Naive B cell (primary cell): Measurements from ENCODE around the gene RTN4R. TPM values are rescaled to one million over a fixed set of nuclear protein-coding genes. Genes with fewer than 3 reads are reported as not detected.

Source experiments
- ATAC-seq, 2 donors: fragments of 150-1000 bp; cut with Tn5 transposase; 2 replicates each; pipeline ENCODE4 v1.10.0; 2021; ENCODE audit warnings: low read depth in 2 of 2, mild to moderate bottlenecking in 2 of 2, moderate library complexity in 2 of 2
- DNase-seq: peaks from one replicate; pipeline ENCODE4 v3.0.0; 2022
- H3K27ac Mint-ChIP-seq, 6 donors: one replicate each; pipeline ENCODE4 v1.8.0; 2020 to 2022; ENCODE audit warnings: mild to moderate bottlenecking in 6 of 6, mixed read lengths in 6 of 6, moderate library complexity in 5 of 6, inconsistent platforms in 2 of 6
- H3K27me3 Mint-ChIP-seq, 3 donors: one replicate each; pipeline ENCODE4 v1.8.0; 2021 to 2022; ENCODE audit warnings: mixed read lengths in 3 of 3, mild to moderate bottlenecking in 1 of 3
- H3K36me3 Mint-ChIP-seq, 2 donors: one replicate each; pipeline ENCODE4 v1.8.0; 2020 to 2022; ENCODE audit warnings: mixed read lengths in 2 of 2, inconsistent platforms in 1 of 2, mild to moderate bottlenecking in 1 of 2
- H3K4me1 Mint-ChIP-seq, 3 donors: one replicate each; pipeline ENCODE4 v1.8.0; 2020 to 2022; ENCODE audit warnings: mixed read lengths in 3 of 3, inconsistent platforms in 1 of 3, mild to moderate bottlenecking in 1 of 3, moderate library complexity in 1 of 3
- H3K4me3 Mint-ChIP-seq, 8 donors: one replicate each; pipeline ENCODE4 v1.8.0; 2020 to 2022; ENCODE audit warnings: mild to moderate bottlenecking in 8 of 8, mixed read lengths in 8 of 8, moderate library complexity in 8 of 8, inconsistent platforms in 2 of 8
- H3K9me3 Mint-ChIP-seq, 7 donors: one replicate each; pipeline ENCODE4 v1.8.0; 2020 to 2022; ENCODE audit warnings: mixed read lengths in 7 of 7, mild to moderate bottlenecking in 5 of 7, inconsistent platforms in 2 of 7, moderate library complexity in 1 of 7
- polyA plus RNA-seq, 6 donors: library from polyadenylated mRNA; unstranded; fragments of 300-500 nt; fragmentation: Illumina TruSeq; gene quantifications; one replicate each; pipeline ENCODE4 v1.2.3, GENCODE V29; 2021; ENCODE audit warnings: low read depth in 6 of 6

The RTN4R gene
- polyA plus RNA-seq, 6 donors from 2014 or later, result not detected

DNA sequence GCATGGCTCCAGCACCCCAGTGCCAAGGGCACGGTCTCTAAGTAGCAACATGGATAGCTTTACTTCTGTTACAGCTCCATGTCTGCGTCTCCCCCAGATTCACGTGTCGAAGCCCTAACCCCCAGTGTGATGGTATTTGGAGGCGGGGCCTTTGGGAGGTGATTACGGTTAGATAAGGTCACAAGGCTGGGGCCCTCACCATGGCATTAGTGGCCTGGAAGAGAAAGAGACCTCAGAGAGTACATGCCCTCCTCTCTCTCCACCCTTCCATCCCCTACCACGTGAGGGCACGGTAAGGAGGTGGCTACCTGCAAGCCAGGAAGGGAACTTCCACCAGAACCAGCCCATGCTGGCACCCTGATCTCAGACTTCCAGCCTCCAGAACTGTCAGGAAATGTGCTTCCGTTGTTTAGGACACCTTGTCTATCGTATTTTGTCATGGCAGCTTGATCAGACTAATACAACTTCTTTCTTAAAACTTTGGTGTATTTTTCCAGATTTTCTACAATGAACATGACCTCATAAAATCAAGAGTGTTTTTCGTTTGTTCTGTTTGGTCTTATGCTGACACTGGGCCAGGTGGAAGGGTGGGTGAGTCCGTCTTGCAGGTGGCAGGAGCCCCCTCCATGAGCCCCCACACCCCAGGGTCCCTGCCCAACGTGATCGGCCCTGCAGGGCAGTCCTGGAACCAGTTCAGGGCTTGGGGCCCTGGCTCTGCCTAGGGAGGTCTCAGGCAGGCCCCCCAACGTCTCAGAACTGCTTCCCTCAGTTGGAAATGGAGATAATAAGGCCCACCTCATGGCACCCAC lies 10.7 kb downstream of the RTN4R start:
- Mint-ChIP-seq H3K9me3 (no peaks in the 10 kb centered on the region), H3K4me3 (no peak overlapping the region), H3K27ac (peak overlapping the region in 1 of 6 donors; percentile 39), H3K4me1 (no peaks in the 10 kb centered on the region), H3K36me3 (no peaks in the 10 kb centered on the region), H3K27me3 (no peaks in the 10 kb centered on the region)
- DNase-seq (no peak), ATAC-seq (no peak)

DNA sequence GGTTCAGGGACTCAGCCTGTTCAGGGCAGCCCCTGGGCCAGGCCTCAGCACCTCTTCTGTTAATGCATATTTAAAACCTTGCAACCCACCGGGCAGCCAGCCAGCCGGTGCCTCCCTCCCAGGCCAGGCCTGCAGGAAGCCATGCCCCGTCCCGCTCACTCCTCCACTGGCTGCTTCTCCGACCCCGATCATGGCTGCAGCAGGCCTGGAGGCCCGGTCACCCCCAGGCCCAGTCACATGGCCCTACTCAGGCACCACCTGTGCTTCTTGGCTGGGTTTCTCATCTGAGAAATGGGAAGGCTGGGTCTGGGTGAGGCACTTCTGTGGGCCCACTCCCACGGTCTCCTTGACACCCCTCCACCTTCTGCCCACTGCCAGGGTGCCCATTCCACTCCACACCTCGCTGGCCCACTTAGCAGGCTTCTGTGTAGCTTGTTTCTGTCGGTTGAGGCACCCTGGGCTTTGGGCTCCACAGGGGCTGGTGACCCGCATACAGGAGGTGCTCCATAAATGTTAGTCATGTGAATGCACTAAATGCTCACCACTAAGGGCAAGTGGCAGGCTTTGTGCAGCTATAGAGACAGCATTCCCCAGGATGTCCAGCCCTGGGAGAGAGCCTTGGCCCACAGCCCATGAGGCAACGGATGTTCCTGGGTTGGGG lies 11.4 kb downstream of the RTN4R start:
- no peak overlapping the region for H3K27ac Mint-ChIP-seq

DNA sequence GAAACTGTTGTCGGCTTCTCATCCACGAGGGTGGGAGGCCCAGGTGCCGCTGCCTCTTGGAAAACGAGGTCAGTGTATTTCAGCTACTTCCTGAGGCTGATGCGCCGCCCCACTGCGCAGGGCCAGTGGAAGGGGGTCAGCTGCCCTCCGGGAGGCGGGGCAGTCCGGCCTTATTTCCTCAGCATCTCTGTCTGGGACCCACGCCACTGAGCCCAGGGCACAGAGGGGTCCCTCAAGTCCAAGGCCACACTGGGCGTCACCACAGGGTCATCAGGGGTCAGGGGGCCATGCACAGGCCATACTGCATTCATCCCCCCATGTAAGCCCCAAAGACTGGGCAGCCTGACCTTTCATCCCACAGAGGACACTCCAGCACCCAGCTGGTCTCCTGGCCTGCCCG lies 12.1 kb downstream of the RTN4R start:
- DNase-seq (no peak), ATAC-seq (no peak)
- Mint-ChIP-seq H3K27ac (no peak overlapping the region), H3K36me3 (no peaks in the 10 kb centered on the region), H3K4me1 (no peaks in the 10 kb centered on the region), H3K27me3 (no peaks in the 10 kb centered on the region), H3K9me3 (no peaks in the 10 kb centered on the region), H3K4me3 (no peak overlapping the region)

More for the DNA sequence above, 11.4 kb downstream of the RTN4R start:
- Mint-ChIP-seq H3K4me1 (no peaks in the 10 kb centered on the region), H3K27me3 (no peaks in the 10 kb centered on the region), H3K4me3 (no peak overlapping the region), H3K9me3 (no peaks in the 10 kb centered on the region), H3K36me3 (no peaks in the 10 kb centered on the region)
- no peak for DNase-seq
- ATAC-seq, result no peak

DNA sequence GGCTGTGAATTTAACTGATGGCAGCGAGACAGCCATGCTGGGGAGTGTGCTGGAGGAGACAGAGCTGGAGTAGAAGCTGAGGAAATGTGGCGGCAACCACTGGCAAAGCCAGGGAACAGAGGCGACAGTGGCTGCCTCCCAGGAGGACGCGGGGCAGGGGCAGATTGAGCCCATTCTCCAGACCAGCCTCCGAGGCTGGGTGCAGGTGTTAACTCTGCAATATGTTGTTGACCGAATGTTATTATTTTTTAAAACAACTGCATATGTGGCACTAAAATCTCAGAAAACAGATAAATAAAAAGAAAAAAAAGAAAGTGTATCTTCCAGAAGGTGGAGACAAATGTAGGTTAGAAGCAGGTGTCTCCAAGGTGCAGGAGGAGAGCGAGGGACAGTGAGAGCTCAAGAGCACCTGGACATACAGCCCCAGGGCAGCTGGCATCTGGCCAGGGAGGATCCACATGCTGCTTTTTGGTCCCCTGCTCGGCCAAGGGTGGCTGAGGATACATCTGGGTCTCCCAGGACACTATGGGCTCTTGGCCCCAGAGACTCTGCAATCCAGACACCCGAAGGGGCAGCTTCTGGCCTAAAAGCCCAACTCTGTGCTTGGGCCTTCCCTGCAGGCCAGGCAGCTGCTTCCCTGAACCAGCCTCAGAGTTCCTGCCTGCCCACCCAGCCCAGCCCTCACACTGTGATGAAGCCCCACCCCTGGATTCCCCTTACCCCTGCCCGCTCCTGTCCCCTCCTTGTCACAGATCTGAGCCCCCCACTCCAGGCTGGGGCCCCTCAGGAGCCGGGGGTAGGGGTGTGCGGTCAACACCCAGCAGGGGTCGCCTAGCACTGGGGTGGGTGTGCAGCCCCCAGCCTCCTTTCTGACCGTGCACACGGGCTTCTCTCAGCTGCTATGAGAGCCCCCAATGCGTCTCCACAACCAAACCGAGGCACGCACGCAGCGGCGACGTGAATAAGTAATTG lies 12.9 kb downstream of the RTN4R start:
- Mint-ChIP-seq H3K36me3 (no peaks in the 10 kb centered on the region), H3K27ac (peak overlapping the region in 2 of 6 donors; percentile 32 to 67)
- no peak for DNase-seq

DNA sequence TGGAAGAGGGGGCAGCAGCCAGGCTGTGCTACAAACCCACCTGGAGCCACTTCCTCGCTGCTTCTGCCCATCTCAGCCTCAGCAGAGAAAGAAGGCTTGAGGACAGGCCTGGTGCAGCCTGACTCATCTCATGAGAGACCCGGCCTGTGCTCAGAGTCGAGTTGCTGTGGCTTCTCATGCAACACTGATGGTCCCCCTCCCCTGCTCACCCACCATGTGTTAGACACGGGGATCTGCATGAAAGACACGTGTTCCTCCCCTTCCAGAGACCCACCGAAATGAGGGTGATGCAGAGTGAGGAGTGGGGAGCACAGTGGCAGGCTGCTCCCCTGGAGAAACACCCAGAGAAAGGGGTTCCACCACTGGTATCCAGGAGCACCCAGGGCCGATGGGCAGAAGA lies 15.0 kb downstream of the RTN4R start:
- no peak for ATAC-seq
- no peaks in the 10 kb centered on the region for H3K4me1 Mint-ChIP-seq
- no peak overlapping the region for H3K27ac Mint-ChIP-seq
- no peaks in the 10 kb centered on the region for H3K36me3 Mint-ChIP-seq
- H3K9me3 Mint-ChIP-seq, result no peaks in the 10 kb centered on the region
- no peak for DNase-seq
- H3K4me3 Mint-ChIP-seq, result no peak overlapping the region
- H3K27me3 Mint-ChIP-seq, result no peaks in the 10 kb centered on the region

More for the DNA sequence above, 12.9 kb downstream of the RTN4R start:
- Mint-ChIP-seq H3K4me3 (no peak overlapping the region), H3K27me3 (no peaks in the 10 kb centered on the region), H3K4me1 (no peaks in the 10 kb centered on the region), H3K9me3 (no peaks in the 10 kb centered on the region)
- no peak for ATAC-seq

DNA sequence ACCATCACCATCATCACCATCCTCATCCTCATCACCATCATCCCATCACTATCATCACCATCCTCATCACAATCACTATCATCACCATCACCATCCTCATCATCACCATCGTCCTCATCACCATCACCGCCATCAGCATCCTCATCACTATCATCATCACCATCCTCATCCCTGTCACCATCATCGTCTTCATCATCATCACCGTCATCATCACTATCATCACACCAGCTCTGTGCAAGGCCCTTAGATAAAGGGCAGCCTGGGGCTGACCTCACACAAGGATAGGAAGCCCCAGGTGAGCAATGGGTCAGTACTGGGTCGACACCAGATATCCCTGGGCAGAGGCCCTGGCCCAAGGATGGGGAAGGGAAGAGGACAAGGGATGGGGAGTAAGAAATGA lies 16.1 kb downstream of the RTN4R start:
- DNase-seq, result no peak

DNA sequence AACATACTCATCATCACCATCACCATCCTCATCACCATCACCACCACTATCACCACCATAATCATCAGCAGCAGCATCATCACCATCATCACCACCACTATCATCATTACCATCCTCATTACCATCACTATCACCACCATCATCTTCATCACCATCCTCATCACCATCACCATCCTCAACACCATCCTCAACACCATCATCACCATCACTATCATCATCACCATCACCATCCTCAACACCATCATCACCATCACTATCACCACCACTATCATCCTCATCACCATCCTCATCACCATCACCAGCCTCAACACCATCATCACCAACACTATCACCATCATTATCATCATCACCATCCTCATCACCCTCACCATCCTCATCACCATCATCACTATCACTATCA lies 16.6 kb downstream of the RTN4R start:
- no peaks in the 10 kb centered on the region for H3K9me3 Mint-ChIP-seq
- no peaks in the 10 kb centered on the region for H3K36me3 Mint-ChIP-seq
- ATAC-seq (no peak), DNase-seq (no peak)
- H3K4me1 Mint-ChIP-seq, result peaks cover 0 to 15% (median 4%) of the 10 kb centered on the region in 3 donors
- no peaks in the 10 kb centered on the region for H3K27me3 Mint-ChIP-seq
- no peak overlapping the region for H3K27ac Mint-ChIP-seq
- H3K4me3 Mint-ChIP-seq, result no peak overlapping the region

More for the DNA sequence above, 16.1 kb downstream of the RTN4R start:
- Mint-ChIP-seq H3K9me3 (no peaks in the 10 kb centered on the region), H3K4me3 (no peak overlapping the region), H3K4me1 (peaks cover 0 to 10% (median 0%) of the 10 kb centered on the region in 3 donors), H3K27me3 (no peaks in the 10 kb centered on the region), H3K27ac (no peak overlapping the region), H3K36me3 (no peaks in the 10 kb centered on the region)
- ATAC-seq, result no peak

DNA sequence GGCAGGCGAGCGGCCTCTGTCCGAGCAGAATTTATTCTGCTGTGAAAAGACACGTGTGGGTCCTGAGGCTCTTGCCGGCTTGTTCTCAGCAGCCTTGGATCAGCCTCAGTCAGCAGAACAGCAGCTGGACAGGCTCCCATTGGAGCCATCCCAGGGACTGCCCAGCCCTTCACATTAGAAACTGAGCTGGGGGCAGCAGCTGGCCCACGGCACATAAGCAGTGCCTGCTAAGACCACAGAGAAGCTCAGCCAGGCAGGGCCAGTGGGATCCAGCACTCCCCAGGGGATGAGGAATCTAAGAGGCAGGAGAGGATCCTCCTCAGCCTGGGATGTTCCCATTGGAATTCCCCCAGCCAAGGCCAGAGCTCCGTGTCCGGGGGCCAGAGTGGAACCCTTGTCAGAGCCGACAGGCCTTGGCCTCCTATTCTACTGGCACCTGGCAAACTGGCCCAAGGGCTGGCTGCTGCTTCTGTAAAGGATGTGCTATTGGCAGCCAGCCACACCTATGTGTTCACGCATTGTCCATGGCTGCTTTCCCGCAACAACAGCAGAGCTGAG lies 18.2 kb downstream of the RTN4R start:
- Mint-ChIP-seq H3K9me3 (no peaks in the 10 kb centered on the region), H3K4me3 (no peak overlapping the region), H3K27ac (no peak overlapping the region), H3K36me3 (no peaks in the 10 kb centered on the region), H3K4me1 (peaks cover 10 to 30% (median 16%) of the 10 kb centered on the region in 3 donors), H3K27me3 (peaks cover 0 to 11% (median 3%) of the 10 kb centered on the region in 3 donors)
- no peak for ATAC-seq
- DNase-seq, result no peak

DNA sequence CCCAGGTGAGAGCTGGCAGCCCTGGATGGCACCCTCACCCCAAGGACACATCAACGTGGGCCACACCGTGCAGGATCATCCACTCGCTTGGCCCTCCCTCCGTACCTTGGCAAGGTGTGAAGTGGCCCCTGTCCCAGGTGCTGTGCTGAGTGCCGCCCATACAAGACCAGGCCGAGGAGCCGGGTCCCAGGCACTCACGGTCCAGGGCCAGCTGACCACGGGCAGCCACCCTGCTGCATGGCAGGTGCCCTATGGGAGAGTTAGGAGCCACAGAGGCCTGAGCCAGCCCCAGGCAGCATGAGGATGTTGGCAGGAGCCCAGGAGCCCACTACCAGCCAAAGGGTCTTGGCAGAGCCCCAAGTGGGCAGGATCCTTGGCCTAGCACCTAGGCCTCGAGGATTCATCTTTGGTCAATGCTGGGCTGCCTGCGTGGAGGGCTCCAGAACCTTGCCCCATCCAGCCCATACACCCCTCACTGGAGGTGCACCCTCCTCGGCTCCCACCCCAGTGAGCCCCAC lies 19.6 kb downstream of the RTN4R start:
- Mint-ChIP-seq H3K4me1 (peaks cover 22 to 43% (median 28%) of the 10 kb centered on the region in 3 donors), H3K4me3 (no peak overlapping the region), H3K27me3 (peaks cover 0 to 14% (median 3%) of the 10 kb centered on the region in 3 donors), H3K36me3 (no peaks in the 10 kb centered on the region), H3K27ac (no peak overlapping the region), H3K9me3 (no peaks in the 10 kb centered on the region)
- no peak for ATAC-seq
- DNase-seq, result no peak

DNA sequence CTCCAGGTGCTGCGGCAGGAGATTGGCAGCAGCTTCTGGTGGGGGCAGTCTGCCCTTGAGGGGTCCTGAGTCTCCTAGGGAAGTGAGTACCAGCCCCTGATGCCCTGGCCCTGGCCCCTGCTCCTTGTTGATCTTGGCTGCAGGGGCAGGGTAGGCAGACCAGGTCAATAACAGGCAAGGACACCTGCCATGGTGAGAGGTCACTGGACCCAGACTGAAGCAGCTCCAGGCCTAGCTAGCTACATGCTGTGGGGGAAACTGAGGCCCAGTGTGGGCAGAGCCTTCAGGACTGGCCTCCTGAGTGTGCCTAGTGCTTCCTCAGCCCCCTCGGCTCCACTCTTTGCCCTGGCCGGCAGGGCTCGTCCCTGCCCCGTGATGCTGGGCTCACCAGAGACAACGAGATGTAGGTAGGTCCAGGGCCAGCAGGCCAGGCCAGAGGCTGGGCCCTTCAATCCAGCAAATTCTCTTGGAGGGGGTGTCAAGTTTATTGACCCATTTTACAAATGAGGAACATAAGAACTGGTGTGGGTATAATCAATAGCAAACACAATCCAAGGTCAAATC lies 20.4 kb downstream of the RTN4R start:
- no peaks in the 10 kb centered on the region for H3K36me3 Mint-ChIP-seq
- DNase-seq (no peak), ATAC-seq (no peak)
- no peak overlapping the region for H3K27ac Mint-ChIP-seq
- peak overlapping the region in 2 of 8 donors; percentile 57 to 79 for H3K4me3 Mint-ChIP-seq
- H3K9me3 Mint-ChIP-seq, result no peaks in the 10 kb centered on the region
- H3K27me3 Mint-ChIP-seq, result peaks cover 0 to 14% (median 3%) of the 10 kb centered on the region in 3 donors
- peaks cover 22 to 49% (median 30%) of the 10 kb centered on the region in 3 donors for H3K4me1 Mint-ChIP-seq

DNA sequence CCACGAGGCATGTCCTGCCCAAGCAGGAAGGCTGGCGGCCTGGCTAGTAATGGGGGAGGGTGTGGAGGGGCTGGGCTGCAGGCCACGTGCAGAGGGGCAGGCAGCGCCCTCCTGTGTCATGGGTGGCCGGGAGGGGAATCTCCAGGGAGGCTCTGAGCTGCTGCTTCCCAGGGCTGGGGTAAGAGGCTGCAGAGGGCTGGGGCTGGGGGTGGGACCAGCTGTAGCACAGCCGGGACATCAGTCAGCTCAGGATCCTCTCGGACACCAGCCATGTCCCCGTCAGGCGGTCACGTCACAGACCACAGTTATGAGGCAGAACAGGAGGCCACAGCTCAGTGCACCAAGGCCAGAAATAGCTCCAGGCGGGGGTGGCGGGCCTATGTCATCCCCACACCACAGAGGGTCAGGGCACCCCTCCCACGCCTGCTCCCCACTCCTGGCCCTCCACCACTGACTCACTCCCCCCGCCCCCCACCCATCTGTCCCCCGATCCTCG lies 21.1 kb downstream of the RTN4R start:
- H3K27ac Mint-ChIP-seq, result peak overlapping the region in 2 of 6 donors; percentile 28 to 90
- DNase-seq (no peak), ATAC-seq (peak; percentile 36 to 46)
- no peaks in the 10 kb centered on the region for H3K9me3 Mint-ChIP-seq
- H3K27me3 Mint-ChIP-seq, result peaks cover 0 to 14% (median 3%) of the 10 kb centered on the region in 3 donors
- peak overlapping the region in 5 of 8 donors; percentile 6 to 83 (median 50) for H3K4me3 Mint-ChIP-seq
- H3K4me1 Mint-ChIP-seq, result peaks cover 27 to 52% (median 30%) of the 10 kb centered on the region in 3 donors
- no peaks in the 10 kb centered on the region for H3K36me3 Mint-ChIP-seq

DNA sequence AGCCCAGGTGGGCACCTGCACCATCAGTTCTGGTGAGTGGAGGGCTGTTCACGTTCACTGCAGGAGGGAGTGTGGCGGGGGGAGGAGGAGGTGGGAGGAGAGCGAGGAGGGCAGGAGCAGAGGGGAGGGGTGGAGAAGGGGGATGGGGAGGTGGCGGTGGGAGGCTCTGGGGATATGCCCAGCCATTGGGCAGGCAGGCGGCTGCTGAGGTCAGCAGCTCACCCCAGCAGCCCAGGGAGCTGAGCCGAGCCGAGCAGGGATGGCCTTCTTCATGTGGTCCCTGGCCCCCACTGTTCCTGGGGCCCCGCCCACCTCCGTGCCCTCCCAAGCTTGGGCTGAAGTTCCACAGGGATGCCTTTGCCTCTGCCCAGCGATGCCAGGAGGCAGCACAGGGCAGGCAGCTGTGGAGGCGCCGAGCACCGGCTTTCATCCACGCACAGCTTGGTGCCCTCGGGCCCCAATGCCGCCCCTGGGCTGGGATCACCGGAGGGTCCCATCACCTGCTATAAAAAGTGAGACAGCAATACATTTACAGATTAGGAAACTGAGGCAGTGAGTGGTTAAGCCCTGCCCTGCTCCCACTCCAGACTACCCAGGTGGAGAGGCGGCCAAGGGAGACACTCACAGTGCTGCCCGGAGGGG lies 21.6 kb downstream of the RTN4R start:
- Mint-ChIP-seq H3K36me3 (no peaks in the 10 kb centered on the region), H3K27me3 (peaks cover 0 to 14% (median 3%) of the 10 kb centered on the region in 3 donors), H3K4me3 (peak overlapping the region in 3 of 8 donors; percentile 50 to 83 (median 79)), H3K4me1 (peaks cover 27 to 52% (median 30%) of the 10 kb centered on the region in 3 donors), H3K27ac (peak overlapping the region in 2 of 6 donors; percentile 27 to 90), H3K9me3 (no peaks in the 10 kb centered on the region)
- ATAC-seq (no peak), DNase-seq (no peak)
